ENCODE data around the gene SDK1. TPM values are rescaled to one million over a fixed set of nuclear protein-coding genes. Genes with fewer than 3 reads are reported as not detected.

Gene SDK1
- total RNA-seq, 4 donors from 2014 or later: 7.5 to 35.0 (median 10.2) TPM

DNA sequence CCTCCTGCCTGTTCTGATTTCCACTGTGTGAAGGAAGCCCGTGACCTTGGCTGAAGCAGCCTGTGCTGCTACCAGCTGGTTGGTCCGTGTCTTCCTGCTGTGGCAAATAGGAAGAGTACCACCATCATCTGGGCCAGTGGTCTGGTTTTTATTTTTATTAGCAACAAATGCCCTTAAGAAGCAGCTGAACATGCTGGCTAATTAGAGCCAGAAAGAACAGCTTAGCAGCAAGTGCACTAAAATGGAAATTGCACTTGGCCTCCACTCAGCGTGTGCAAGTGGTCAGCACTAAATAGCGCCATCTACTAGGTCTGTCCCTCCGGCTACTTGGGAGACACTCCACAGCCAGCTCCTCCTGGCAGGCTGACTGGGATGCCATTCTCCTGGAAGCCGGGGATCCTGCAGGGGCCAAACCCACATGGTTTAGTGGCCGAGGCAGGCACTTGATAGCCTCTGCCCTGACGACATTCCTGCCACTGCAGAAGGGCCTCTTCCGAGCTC lies 690.7 kb downstream of the SDK1 start:
- TF ChIP-seq, protein P1, sequence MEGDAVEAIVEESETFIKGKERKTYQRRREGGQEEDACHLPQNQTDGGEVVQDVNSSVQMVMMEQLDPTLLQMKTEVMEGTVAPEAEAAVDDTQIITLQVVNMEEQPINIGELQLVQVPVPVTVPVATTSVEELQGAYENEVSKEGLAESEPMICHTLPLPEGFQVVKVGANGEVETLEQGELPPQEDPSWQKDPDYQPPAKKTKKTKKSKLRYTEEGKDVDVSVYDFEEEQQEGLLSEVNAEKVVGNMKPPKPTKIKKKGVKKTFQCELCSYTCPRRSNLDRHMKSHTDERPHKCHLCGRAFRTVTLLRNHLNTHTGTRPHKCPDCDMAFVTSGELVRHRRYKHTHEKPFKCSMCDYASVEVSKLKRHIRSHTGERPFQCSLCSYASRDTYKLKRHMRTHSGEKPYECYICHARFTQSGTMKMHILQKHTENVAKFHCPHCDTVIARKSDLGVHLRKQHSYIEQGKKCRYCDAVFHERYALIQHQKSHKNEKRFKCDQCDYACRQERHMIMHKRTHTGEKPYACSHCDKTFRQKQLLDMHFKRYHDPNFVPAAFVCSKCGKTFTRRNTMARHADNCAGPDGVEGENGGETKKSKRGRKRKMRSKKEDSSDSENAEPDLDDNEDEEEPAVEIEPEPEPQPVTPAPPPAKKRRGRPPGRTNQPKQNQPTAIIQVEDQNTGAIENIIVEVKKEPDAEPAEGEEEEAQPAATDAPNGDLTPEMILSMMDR (IDR thresholded peaks at IDR 0.05; ENCODE audit: low read depth): no peak

DNA sequence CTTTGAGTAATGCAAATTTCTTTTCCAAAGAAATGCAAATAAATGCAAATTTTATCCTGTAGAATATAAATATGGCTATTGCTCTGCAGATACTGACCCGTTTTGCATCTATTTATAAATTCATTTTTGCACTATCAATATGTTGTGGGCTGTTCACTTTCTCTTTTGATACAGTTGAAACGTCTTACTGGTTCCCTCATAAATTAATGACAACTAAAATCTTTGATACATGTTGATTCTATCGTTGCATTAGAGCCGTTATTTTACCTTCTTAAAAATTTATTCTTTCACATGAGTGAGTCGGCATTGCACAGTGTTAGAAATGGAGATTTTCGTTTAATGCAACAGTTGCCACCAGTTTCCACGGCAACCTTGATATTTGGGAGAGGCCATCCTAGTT lies 691.8 kb downstream of the SDK1 start:
- TF ChIP-seq, protein P1 (IDR thresholded peaks at IDR 0.05; ENCODE audit: low read depth): no peak

DNA sequence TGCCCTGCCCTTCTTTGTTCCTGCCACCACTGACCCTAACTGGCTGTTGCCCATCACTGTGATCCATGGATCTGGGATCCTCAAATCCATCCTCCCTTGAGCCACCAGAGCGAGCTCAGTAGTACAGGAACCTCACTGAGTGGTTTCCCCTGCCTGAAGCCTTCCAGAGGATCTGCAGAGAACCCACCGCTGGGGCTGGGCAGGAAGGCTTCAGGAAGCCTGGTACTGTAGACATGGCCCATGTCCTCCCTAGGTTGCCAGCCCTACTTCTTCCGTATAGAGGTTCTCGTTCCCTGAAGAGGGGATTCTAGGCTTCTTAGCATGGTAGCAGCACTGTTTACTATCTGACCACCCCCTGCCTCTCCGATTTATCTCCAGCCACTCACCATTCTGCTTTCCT lies 693.7 kb downstream of the SDK1 start:
- TF ChIP-seq, protein P1 (IDR thresholded peaks at IDR 0.05; ENCODE audit: low read depth): no peak

DNA sequence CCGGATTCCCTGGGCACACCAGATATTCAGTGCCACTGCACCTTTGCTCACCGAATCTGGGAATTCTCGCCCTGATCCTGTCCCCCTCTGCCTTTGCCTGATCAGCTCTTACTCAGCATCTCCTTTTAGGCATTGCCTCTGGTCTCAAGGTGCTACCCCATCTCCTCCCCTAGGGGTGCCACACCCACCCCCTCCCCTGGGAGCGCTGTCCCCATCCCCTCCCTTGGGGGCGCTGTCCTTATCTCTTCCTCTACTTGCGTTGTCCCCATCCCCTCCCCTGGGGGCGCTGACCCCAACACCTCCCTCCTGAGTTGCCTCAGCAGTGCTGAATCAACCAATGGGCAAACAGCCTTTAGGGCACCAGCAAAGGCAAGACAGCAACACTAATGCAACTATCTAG lies 694.1 kb downstream of the SDK1 start:
- TF ChIP-seq, protein P1 (IDR thresholded peaks at IDR 0.05; ENCODE audit: low read depth): no peak

DNA sequence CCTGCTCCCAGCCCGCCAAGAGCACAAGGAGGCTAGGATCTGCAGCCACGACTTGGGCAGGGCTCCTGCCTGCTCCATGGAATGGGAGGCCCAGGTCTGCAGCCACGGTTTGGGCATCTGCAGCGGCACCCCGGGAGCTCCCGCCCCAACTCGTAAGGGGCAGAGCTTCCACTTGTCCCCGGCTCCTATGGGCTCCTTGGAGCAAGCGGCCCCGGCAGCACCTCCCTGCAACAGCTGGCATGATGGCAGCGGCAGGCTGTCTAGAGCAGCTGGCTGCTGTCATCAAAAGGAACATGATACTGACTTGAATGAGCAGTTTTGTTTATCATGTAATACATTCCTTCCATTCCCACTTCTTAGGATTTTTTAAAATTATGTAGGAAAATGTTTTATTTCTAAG lies 697.0 kb downstream of the SDK1 start:
- TF ChIP-seq, protein P1 (IDR thresholded peaks at IDR 0.05; ENCODE audit: low read depth): no peak

DNA sequence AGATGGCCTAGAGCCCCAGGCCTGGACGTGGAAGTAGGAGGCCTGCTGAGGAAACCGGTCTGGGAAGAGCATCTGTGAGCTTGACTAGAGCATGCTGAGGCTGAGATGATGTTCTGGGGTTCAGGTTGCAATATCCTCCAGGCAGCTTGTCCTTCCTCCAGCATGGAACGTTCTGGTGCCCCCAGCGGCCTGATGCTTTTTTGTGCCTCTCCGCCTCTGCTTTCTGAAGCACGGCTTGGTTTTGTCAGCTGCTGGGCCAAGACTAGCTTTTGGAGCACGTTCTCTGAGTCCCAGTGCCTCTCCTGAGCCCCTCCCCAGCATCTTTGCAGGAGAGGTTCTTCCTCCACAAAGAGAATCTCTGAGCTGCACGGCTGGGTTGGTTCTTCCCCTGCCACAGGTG lies 699.1 kb downstream of the SDK1 start:
- TF ChIP-seq, protein P1 (IDR thresholded peaks at IDR 0.05; ENCODE audit: low read depth): no peak

DNA sequence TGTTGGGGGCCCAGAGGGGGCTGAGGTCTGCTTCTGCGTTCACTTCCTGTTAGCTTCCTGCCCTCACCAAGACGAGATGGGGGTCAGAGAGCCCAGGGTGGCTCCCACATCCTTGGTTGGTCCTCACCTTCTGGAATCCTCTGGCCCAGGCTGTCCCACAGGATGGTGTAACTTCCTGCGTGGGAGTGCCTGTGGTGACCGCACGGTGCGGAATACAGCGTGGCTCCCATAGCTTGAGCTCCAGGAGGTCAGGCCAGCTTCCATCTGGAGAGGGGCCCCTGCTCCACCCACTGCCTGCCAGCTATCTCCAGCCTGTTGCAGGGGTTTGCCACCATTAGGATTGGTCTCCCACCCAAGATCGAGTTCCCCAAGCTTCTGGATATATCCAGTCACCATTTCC lies 699.9 kb downstream of the SDK1 start:
- TF ChIP-seq, protein P1 (IDR thresholded peaks at IDR 0.05; ENCODE audit: low read depth): no peak
